Parathyroid adenoma (tissue), 2 donors: Measurements from ENCODE around the gene IRAK2.

Source experiments
- H2AFZ ChIP-seq: fragments of 300-600 bp; sonication (generic); one replicate; pipeline ENCODE4 v1.7.0; 2017; ENCODE audit warnings: antibody characterized with exemption, mild to moderate bottlenecking
- H3K27ac ChIP-seq: fragments of 300-600 bp; sonication (generic); one replicate; pipeline ENCODE4 v1.7.0; 2017
- H3K27me3 ChIP-seq: fragments of 300-600 bp; sonication (generic); one replicate; pipeline ENCODE4 v1.7.0; 2017; ENCODE audit warnings: low read length; ENCODE audit not compliant: control insufficient read depth, insufficient read depth
- H3K36me3 ChIP-seq: fragments of 300-600 bp; sonication (generic); one replicate; pipeline ENCODE4 v1.7.0; 2017; ENCODE audit warnings: low read length; ENCODE audit not compliant: control insufficient read depth, insufficient read depth
- H3K4me1 ChIP-seq: fragments of 300-600 bp; sonication (generic); one replicate; pipeline ENCODE4 v1.7.0; 2017; ENCODE audit warnings: control low read depth
- H3K4me2 ChIP-seq: fragments of 300-600 bp; sonication (generic); one replicate; pipeline ENCODE4 v1.7.0; 2017; ENCODE audit warnings: low read length
- H3K4me3 ChIP-seq: fragments of 300-600 bp; sonication (generic); one replicate; pipeline ENCODE4 v1.7.0; 2017; ENCODE audit warnings: low read depth, low read length
- H3K79me2 ChIP-seq: fragments of 300-600 bp; sonication (generic); one replicate; pipeline ENCODE4 v1.7.0; 2017; ENCODE audit warnings: control low read depth
- H3K9ac ChIP-seq: fragments of 300-600 bp; sonication (generic); one replicate; pipeline ENCODE4 v1.7.0; 2017; ENCODE audit warnings: mild to moderate bottlenecking
- H3K9me3 ChIP-seq: fragments of 300-600 bp; sonication (generic); one replicate; pipeline ENCODE4 v1.7.0; 2017; ENCODE audit warnings: low read length; ENCODE audit not compliant: control insufficient read depth
- TF ChIP-seq, protein P1 (sequence below): fragments of 300-600 bp; sonication (generic); IDR thresholded peaks from one replicate; pipeline ENCODE4 v1.7.0; 2017; ENCODE audit warnings: antibody characterized with exemption, mild to moderate bottlenecking
- donor health status: primary hyperparathyroidism.

IRAK2 gene

GRCh38 chr3:10273702-10274305 is 109.1 kb downstream of the IRAK2 start:
- Histone ChIP-seq H3K4me1 (no peaks in the 10 kb centered on the region), H3K9me3 (no peaks in the 10 kb centered on the region), H3K9ac (no peak overlapping the region), H3K4me3 (no peak overlapping the region), H3K79me2 (peaks cover 8% of the 10 kb centered on the region), H3K27me3 (no peaks in the 10 kb centered on the region), H3K27ac (no peak overlapping the region), H2AFZ (no peak overlapping the region), H3K4me2 (no peak overlapping the region), H3K36me3 (no peaks in the 10 kb centered on the region)
- TF ChIP-seq, protein P1, sequence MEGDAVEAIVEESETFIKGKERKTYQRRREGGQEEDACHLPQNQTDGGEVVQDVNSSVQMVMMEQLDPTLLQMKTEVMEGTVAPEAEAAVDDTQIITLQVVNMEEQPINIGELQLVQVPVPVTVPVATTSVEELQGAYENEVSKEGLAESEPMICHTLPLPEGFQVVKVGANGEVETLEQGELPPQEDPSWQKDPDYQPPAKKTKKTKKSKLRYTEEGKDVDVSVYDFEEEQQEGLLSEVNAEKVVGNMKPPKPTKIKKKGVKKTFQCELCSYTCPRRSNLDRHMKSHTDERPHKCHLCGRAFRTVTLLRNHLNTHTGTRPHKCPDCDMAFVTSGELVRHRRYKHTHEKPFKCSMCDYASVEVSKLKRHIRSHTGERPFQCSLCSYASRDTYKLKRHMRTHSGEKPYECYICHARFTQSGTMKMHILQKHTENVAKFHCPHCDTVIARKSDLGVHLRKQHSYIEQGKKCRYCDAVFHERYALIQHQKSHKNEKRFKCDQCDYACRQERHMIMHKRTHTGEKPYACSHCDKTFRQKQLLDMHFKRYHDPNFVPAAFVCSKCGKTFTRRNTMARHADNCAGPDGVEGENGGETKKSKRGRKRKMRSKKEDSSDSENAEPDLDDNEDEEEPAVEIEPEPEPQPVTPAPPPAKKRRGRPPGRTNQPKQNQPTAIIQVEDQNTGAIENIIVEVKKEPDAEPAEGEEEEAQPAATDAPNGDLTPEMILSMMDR, result no peak

GRCh38 chr3:10274601-10275000 is 109.9 kb downstream of the IRAK2 start:
- Histone ChIP-seq H3K9ac (no peak overlapping the region), H2AFZ (no peak overlapping the region), H3K4me3 (no peak overlapping the region), H3K9me3 (no peaks in the 10 kb centered on the region), H3K27ac (no peak overlapping the region), H3K79me2 (peaks cover 5% of the 10 kb centered on the region), H3K27me3 (no peaks in the 10 kb centered on the region), H3K4me1 (no peaks in the 10 kb centered on the region), H3K4me2 (no peak overlapping the region), H3K36me3 (no peaks in the 10 kb centered on the region)
- TF ChIP-seq, protein P1, result no peak

DNA sequence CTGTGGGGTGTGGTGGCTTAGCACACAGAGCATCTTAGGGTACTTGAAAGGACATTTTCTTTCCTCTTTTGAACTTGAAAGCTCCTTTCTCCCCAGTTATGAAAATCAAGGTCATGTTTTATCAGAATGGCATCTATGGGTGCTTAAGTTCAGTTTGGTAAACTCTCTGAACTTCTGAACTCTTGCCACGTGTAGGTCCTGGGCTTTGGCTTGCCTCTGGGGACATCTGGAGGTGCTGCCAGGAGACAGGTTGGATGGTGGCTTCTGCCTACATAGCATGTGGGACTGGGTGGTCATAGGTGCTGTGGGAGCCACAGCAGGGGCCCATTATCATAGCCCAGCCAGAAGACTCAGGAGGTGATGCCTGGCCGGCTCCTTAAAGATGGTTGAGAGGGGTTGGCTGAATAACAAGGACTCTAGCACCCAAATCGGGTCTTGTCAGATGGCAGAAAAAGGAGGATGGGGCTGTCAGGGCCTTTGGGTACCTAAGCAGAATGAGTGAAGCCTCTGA is 112.5 kb downstream of the IRAK2 start:
- no peak overlapping the region for H3K4me3 ChIP-seq
- H2AFZ ChIP-seq, result no peak overlapping the region
- H3K79me2 ChIP-seq, result peaks cover 1% of the 10 kb centered on the region
- H3K36me3 ChIP-seq, result no peaks in the 10 kb centered on the region
- H3K9ac ChIP-seq, result no peak overlapping the region
- TF ChIP-seq, protein P1, result no peak
- H3K9me3 ChIP-seq, result no peaks in the 10 kb centered on the region
- no peaks in the 10 kb centered on the region for H3K27me3 ChIP-seq
- H3K4me2 ChIP-seq, result no peak overlapping the region
- no peaks in the 10 kb centered on the region for H3K4me1 ChIP-seq
- no peak overlapping the region for H3K27ac ChIP-seq

DNA sequence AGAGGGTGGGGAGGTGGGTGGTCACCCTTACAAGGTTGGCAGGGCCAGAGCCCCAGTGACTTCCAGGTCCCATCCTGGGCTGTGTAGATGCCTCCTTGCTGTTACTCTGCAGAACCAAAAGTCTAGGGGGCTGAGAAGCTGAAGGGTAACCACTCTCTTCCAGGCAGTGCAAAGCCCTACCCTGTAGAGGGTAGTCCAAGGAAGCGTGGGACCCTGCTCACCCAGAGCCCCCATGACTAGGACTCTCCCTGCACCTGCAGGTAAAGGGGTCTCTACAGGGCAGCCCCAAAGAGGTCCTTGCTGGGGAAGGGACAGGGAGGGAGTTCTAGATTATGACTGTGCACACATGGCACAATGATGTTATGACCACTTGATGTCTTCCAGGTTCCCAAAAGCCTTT is 113.8 kb downstream of the IRAK2 start:
- no peak overlapping the region for H3K27ac ChIP-seq

More for the DNA sequence above, 113.8 kb downstream of the IRAK2 start:
- TF ChIP-seq, protein P1, result no peak
- Histone ChIP-seq H3K9ac (no peak overlapping the region), H3K79me2 (no peaks in the 10 kb centered on the region), H2AFZ (no peak overlapping the region), H3K36me3 (no peaks in the 10 kb centered on the region), H3K27me3 (no peaks in the 10 kb centered on the region), H3K4me2 (no peak overlapping the region), H3K9me3 (no peaks in the 10 kb centered on the region), H3K4me1 (no peaks in the 10 kb centered on the region), H3K4me3 (no peak overlapping the region)
